Activated naive CD8-positive, alpha-beta T cell (primary cell): ENCODE data around the gene CAPN10.

Experiments
- H3K27ac Mint-ChIP-seq: one replicate; pipeline ENCODE4 v1.8.0; 2021; ENCODE audit warnings: mixed read lengths
- H3K27me3 Mint-ChIP-seq: one replicate; pipeline ENCODE4 v1.8.0; 2021; ENCODE audit warnings: mixed read lengths
- H3K36me3 Mint-ChIP-seq: one replicate; pipeline ENCODE4 v1.8.0; 2021; ENCODE audit warnings: mixed read lengths
- H3K4me1 Mint-ChIP-seq: one replicate; pipeline ENCODE4 v1.8.0; 2021; ENCODE audit warnings: low read depth, mixed read lengths
- H3K4me3 Mint-ChIP-seq: one replicate; pipeline ENCODE4 v1.8.0; 2021; ENCODE audit warnings: mild to moderate bottlenecking, mixed read lengths
- H3K9me3 Mint-ChIP-seq: one replicate; pipeline ENCODE4 v1.8.0; 2021; ENCODE audit warnings: low read depth, mixed read lengths

Gene CAPN10

GRCh38 chr2:240644859-240645301, 58.3 kb downstream of the CAPN10 start:
- Mint-ChIP-seq H3K9me3 (no peaks in the 10 kb centered on the region), H3K36me3 (no peaks in the 10 kb centered on the region), H3K4me3 (no peak overlapping the region), H3K4me1 (peaks cover 8% of the 10 kb centered on the region), H3K27ac (no peak overlapping the region), H3K27me3 (peaks cover 3% of the 10 kb centered on the region)

- Mint-ChIP-seq H3K4me3 (no peak overlapping the region), H3K36me3 (no peaks in the 10 kb centered on the region), H3K27ac (no peak overlapping the region)
These were observed 58.8 kb downstream of the CAPN10 start for GRCh38 chr2:240645346-240645745.

GRCh38 chr2:240645801-240646175, 59.3 kb downstream of the CAPN10 start:
- no peak overlapping the region for H3K27ac Mint-ChIP-seq
- peaks cover 8% of the 10 kb centered on the region for H3K4me1 Mint-ChIP-seq
- no peaks in the 10 kb centered on the region for H3K36me3 Mint-ChIP-seq
- H3K27me3 Mint-ChIP-seq, result peaks cover 3% of the 10 kb centered on the region
- no peak overlapping the region for H3K4me3 Mint-ChIP-seq
- H3K9me3 Mint-ChIP-seq, result no peaks in the 10 kb centered on the region

More at GRCh38 chr2:240645346-240645745, 58.8 kb downstream of the CAPN10 start:
- peaks cover 3% of the 10 kb centered on the region for H3K27me3 Mint-ChIP-seq
- H3K4me1 Mint-ChIP-seq, result peaks cover 8% of the 10 kb centered on the region
- no peaks in the 10 kb centered on the region for H3K9me3 Mint-ChIP-seq

GRCh38 chr2:240646176-240646899, 59.8 kb downstream of the CAPN10 start:
- Mint-ChIP-seq H3K4me3 (no peak overlapping the region), H3K27me3 (peaks cover 3% of the 10 kb centered on the region), H3K4me1 (peaks cover 8% of the 10 kb centered on the region), H3K27ac (no peak overlapping the region), H3K9me3 (no peaks in the 10 kb centered on the region), H3K36me3 (no peaks in the 10 kb centered on the region)

GRCh38 chr2:240646900-240647502, 60.5 kb downstream of the CAPN10 start:
- Mint-ChIP-seq H3K9me3 (no peaks in the 10 kb centered on the region), H3K27ac (no peak overlapping the region), H3K36me3 (no peaks in the 10 kb centered on the region), H3K4me1 (peaks cover 8% of the 10 kb centered on the region), H3K4me3 (no peak overlapping the region), H3K27me3 (peaks cover 3% of the 10 kb centered on the region)

- H3K4me3 Mint-ChIP-seq, result no peak overlapping the region
- H3K4me1 Mint-ChIP-seq, result peaks cover 8% of the 10 kb centered on the region
- peaks cover 3% of the 10 kb centered on the region for H3K27me3 Mint-ChIP-seq
- H3K27ac Mint-ChIP-seq, result no peak overlapping the region
- no peaks in the 10 kb centered on the region for H3K9me3 Mint-ChIP-seq
- peaks cover 2% of the 10 kb centered on the region for H3K36me3 Mint-ChIP-seq
These were observed 61.1 kb downstream of the CAPN10 start for GRCh38 chr2:240647503-240648154.

GRCh38 chr2:240648155-240648649, 61.7 kb downstream of the CAPN10 start:
- Mint-ChIP-seq H3K9me3 (no peaks in the 10 kb centered on the region), H3K36me3 (peaks cover 2% of the 10 kb centered on the region), H3K27me3 (peaks cover 3% of the 10 kb centered on the region), H3K4me1 (peaks cover 8% of the 10 kb centered on the region), H3K4me3 (no peak overlapping the region), H3K27ac (no peak overlapping the region)
